IPS-18c (cell line): Measurements from ENCODE around the gene ATP6V0C.
A peak's percentile ranks its signal among the peaks of the same experiment; 100 is the strongest.

ENCODE experiments used
- H3K4me3 ChIP-seq: 2 replicates; pipeline ENCODE4 v1.7.0; 2013; ENCODE audit warnings: low read depth, mild to moderate bottlenecking, low read length, moderate library complexity; ENCODE audit not compliant: insufficient read depth
- H3K9me3 ChIP-seq: one replicate; pipeline ENCODE4 v1.6.1; 2013; ENCODE audit warnings: mild to moderate bottlenecking, low read length, moderate library complexity; ENCODE audit not compliant: control insufficient read depth, insufficient read depth

ATP6V0C gene

GRCh38 chr16:2516391-2517240, 2.9 kb downstream of the ATP6V0C start:
- Histone ChIP-seq H3K4me3 (no peak overlapping the region), H3K9me3 (no peaks in the 10 kb centered on the region)

DNA sequence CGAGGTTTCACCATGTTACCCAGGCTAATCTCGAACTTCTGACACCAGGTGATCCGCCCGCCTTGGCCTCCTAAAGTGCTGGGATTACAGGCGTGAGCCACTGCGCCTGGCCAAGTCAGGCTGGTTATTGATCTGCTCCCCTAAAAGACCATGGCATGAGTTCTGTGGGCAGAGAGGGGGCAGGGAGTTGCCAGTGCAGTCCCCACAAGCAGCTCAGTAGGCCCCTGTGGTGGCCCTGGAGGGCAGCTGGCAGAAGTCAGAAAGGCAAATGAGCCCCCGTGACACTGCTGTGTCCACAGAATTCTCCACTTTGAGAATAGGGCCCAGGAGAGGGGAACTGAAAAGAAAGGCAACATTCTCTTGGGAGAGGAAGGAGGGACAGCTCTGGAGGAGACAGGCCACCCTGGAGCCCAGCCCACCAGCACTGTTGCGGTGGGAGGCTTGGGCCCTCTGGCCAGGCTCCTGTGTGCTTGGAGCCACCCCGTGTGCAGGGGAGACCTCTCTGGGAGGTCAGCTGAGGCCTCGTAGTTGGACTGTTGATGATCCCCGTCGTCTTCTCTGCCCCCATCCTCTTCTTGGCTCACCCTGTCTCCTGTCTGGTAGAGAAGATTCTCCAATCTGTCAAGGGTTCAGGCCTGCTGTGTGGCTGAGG, 4.3 kb downstream of the ATP6V0C start:
- no peaks in the 10 kb centered on the region for H3K9me3 ChIP-seq
- H3K4me3 ChIP-seq = no peak overlapping the region

GRCh38 chr16:2518823-2519710, 5.3 kb downstream of the ATP6V0C start:
- 0 out of 2 replicates have a peak overlapping the region, but pooled peaks have one; percentile 20 for H3K4me3 ChIP-seq
- no peaks in the 10 kb centered on the region for H3K9me3 ChIP-seq

DNA sequence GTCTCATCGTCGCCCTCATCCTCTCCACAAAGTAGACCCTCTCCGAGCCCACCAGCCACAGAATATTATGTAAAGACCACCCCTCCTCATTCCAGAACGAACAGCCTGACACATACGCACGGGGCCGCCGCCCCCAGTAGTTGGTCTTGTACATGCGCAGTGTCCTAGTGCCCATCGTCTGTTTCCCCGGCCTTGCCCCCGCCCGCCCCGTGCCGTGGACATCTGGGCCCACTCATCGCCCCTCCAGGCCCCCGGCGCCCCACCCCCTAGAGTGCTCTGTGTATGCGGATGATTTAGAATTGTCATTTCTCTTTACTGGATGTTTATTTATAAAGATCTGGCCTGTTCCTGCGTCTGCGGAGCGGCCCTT, 5.9 kb downstream of the ATP6V0C start:
- H3K4me3 ChIP-seq = peak overlapping the region; percentile 20; the same call in 1 of the 2 replicates

DNA sequence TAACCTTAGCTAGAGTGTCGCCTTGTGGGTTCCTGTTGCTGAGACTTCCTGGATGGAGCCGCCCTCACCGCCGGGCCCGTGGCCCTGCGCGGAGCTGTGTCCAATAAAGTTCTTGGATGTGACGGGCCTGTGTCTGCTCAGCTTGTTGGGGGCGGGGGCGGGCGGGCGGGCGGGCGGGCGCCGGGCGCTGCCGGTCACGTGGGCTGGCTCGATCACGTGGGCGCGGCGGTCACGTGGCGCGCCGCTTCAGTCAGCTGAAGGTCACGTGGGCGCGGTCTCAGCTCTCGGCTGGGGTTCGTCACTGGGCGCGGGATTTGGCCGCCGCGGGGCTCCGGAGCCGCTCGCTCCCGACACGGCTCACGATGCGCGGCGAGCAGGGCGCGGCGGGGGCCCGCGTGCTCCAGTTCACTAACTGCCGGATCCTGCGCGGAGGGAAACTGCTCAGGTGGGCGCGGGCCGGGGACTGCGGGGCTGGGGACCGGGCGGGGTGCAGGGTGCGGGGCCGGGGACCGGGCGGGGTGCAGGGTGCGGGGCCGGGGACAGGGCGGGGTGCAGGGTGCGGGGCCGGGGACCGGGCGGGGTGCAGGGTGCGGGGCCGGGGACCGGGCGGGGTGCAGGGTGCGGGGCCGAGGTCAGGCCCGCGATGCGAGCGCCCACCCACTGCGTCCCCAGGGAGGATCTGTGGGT, 6.5 kb downstream of the ATP6V0C start, which contains the start of gene AMDHD2:
Gene AMDHD2 (plus strand): TSS at position 275 of the 687 bp plus-strand sequence. CDS start 88 bp downstream, at position 363.
- Histone ChIP-seq H3K9me3 (no peaks in the 10 kb centered on the region), H3K4me3 (peak within 1 kb of the TSS; percentile 69)

More for the DNA sequence above, 5.9 kb downstream of the ATP6V0C start:
- H3K9me3 ChIP-seq = no peaks in the 10 kb centered on the region

DNA sequence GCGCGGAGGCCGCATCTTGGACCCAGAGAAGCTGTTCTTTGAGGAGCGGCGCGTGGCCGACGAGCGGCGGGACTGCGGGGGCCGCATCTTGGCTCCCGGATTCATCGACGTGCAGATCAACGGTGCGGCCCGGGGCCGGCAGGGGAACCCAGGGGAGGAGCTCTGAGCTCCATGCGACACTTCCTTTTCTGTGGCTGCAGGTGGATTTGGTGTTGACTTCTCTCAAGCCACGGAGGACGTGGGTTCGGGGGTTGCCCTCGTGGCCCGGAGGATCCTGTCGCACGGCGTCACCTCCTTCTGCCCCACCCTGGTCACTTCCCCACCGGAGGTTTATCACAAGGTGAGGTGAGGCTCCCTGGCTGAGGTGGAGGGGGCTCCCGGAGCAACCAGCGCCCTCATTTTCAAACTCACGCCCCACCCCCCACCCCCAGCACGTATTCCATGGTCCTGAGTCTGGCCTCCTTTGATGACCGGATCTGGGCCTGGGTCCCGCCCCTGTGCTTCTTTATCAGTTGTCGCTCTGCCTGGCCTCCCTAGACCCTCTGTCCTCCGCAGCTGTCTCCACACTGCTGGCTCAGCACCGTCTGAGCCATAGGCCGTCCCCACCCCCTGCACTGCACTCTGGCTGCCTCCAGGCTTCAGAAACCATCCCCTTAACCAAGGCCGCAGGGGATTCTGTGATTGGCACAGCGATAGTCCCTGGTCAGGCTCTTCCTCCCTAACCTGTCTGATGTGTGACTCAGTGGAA, 7.2 kb downstream of the ATP6V0C start:
- peak overlapping the region; percentile 69 for H3K4me3 ChIP-seq
- no peaks in the 10 kb centered on the region for H3K9me3 ChIP-seq

- H3K4me3 ChIP-seq = no peak overlapping the region
- no peaks in the 10 kb centered on the region for H3K9me3 ChIP-seq
Measured at GRCh38 chr16:2523801-2524231, 10.1 kb downstream of the ATP6V0C start.

GRCh38 chr16:2524339-2524938, 10.7 kb downstream of the ATP6V0C start:
- Histone ChIP-seq H3K9me3 (no peaks in the 10 kb centered on the region), H3K4me3 (no peak overlapping the region)

- no peak overlapping the region for H3K4me3 ChIP-seq
Measured at GRCh38 chr16:2526135-2526534, 12.4 kb downstream of the ATP6V0C start.

DNA sequence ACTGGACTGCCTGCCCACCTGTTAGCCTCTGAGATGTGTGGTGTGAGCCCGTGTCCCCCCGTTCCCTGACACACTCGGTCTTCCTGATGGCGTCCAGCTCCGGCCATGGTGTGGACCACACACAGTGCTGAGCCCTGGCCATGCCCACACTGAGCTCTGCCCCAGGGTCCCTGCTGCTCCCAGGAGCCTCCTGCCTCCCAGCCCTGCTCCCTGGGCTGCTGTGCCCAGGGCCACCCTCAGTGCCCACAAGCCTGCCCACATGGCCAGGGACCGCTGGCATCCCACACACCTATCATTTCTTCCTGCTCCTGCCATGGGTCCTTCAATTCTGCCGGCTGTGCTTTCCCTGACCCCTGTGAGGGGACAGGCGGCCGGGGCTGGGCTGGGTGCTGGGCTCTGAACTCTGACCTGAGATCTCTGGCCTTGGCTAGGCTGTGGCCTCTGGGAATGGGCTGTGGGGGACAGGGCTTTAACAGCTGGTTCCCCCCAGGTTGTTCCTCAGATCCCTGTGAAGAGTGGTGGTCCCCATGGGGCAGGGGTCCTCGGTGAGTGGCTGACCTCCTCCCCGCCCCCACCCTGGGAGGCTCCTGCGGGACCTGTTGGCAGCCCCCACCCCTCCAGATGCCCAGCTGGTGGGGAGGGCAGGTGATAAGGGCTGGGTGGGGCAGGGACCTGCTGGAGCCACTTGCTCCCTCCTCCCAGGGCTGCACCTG, 13.5 kb downstream of the ATP6V0C start:
- H3K9me3 ChIP-seq = no peaks in the 10 kb centered on the region
- no peak overlapping the region for H3K4me3 ChIP-seq

More at GRCh38 chr16:2526135-2526534, 12.4 kb downstream of the ATP6V0C start:
- no peaks in the 10 kb centered on the region for H3K9me3 ChIP-seq

GRCh38 chr16:2527784-2528100, 14.0 kb downstream of the ATP6V0C start:
- Histone ChIP-seq H3K9me3 (no peaks in the 10 kb centered on the region), H3K4me3 (no peak overlapping the region)

DNA sequence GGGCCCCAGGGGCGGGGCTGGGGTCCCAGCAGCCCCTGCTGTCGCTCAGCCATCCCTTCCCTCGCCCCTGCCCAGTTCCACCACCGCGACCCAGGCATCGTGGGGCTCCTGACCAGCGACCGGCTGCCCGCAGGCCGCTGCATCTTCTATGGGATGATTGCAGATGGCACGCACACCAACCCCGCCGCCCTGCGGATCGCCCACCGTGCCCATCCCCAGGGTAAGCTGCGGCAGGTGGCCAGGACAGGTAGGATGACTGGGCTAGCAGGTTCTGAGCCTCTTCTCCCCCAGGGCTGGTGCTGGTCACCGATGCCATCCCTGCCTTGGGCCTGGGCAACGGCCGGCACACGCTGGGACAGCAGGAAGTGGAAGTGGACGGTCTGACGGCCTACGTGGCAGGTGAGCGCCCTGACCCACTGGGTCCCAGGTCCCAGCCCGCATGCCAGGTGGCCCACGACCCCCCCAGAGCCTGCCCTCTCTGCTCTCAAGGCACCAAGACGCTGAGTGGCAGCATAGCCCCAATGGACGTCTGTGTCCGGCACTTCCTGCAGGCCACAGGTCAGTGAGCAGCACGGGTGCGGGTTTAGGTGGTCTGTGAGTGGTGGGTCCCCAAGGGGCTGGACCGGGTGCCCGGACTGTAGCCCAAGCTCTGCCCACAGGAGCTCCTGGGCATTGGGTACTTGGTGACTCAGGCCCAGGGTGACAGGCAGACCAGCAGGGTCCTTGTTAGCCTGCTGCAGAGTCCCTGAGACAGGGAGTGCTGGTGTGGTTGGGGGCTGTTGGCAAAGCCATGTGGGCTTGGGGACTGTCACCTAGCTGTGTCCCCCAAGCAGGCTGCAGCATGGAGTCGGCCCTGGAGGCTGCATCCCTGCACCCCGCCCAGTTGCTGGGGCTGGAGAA, 14.7 kb downstream of the ATP6V0C start:
- no peaks in the 10 kb centered on the region for H3K9me3 ChIP-seq
- no peak overlapping the region for H3K4me3 ChIP-seq

GRCh38 chr16:2529061-2529931, 15.5 kb downstream of the ATP6V0C start:
- H3K9me3 ChIP-seq = no peaks in the 10 kb centered on the region
- no peak overlapping the region for H3K4me3 ChIP-seq
